Glomerular visceral epithelial cell (primary cell): ENCODE data around the gene SYNGAP1.

Experiments used
- DNase-seq: peaks from one replicate; pipeline ENCODE4 v3.0.0-alpha.2; 2016; ENCODE audit errors: extremely low spot score

Gene SYNGAP1

DNA sequence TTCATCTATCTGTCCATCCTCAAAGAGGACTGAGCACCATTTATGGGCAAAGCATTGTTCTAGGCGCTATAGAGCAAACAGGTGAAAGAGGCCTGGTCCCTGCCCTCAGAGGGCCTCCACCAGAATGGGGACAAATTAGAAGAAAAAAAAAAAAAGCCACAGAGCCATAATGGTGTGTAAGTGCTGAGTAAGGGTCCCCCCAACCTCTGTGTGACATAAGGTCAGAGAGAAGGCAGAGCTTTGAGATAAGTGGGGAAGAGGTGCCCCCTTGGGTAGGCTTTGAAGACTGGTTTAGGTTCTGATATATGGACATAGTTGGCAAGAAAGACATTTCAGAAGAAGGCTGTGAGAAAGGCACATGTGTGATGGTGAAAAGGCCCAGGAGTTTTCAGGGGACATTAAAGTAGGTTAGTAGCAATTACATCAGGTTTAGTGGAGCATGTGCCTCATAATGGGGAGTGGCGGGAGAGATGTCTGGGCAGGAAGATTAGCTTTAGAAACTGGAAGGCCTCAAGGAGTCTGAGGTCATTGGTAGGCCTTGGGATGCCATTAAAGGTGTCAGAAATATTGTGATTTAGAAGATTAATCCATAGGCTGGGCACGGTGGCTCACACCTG, 19.2 kb downstream of the SYNGAP1 start:
- DNase-seq, result no peak

DNA sequence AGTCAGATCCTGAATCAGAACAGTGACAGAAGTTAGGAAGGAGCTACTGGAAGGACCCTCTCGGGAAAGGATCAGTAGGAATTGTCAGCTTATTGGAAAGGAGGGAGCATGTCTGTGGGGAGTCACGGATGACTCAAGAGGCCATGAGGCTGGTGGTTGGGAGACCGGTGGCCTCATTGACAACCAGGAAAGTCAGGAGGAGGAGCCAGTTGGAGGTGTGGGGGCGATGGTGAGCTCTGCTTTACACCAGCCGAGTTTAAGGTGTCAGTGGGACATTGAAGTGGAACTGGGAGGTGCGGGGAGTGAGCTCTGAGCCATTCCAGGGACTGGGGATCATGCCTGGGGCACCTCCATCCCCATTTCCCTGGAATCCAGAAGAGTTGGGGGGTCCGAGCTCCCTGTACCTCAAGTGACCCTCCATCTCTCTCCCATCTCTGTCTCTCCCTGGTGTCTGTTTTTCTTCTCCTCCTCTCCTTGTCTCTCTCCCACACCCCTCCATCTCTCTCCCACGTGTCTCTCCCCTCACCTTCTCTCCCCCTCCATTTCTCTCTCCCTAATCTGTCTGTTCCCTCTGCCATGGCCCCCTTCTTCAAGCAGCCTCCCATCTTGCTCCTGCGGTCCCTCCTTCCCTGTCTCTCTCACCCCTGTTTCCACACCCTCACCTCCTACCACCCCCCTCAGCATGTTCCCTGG, 20.2 kb downstream of the SYNGAP1 start:
- DNase-seq, result no peak

DNA sequence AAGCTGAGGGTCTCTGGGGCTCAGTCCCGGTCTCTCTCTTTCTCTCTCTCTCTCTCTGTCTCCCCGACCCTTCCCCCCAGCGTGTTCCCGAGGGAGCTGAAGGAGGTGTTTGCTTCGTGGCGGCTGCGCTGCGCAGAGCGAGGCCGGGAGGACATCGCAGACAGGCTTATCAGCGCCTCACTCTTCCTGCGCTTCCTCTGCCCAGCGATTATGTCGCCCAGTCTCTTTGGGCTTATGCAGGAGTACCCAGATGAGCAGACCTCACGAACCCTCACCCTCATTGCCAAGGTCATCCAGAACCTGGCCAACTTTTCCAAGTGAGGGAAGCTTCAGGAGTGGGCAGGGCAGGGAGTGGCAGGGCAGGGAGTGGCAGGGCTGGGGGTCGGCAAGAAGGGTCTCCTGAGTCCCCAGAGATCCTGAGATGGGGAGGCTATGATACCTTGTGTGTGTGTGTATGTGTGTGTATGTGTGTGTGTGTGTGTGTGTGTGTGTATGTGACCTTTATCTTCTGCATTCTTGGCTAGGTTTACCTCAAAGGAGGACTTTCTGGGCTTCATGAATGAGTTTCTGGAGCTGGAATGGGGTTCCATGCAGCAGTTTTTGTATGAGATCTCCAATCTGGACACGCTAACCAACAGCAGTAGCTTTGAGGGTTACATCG, 20.9 kb downstream of the SYNGAP1 start:
- no peak for DNase-seq

DNA sequence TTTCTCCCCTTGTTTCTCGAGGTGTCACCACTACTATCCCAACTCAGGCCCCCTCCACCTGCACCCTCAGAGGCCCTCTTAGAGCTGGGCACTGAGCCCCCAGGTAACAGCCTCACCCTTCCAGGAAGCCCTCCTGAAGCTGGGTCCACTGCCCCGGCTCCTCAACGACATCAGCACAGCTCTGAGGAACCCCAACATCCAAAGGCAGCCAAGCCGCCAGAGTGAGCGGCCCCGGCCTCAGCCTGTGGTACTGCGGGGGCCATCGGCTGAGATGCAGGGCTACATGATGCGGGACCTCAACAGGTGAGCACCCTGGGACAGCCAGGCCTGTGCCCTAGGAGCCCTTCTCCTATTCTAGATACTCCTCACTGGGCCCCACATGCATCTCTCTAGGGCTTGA, 21.6 kb downstream of the SYNGAP1 start:
- no peak for DNase-seq

DNA sequence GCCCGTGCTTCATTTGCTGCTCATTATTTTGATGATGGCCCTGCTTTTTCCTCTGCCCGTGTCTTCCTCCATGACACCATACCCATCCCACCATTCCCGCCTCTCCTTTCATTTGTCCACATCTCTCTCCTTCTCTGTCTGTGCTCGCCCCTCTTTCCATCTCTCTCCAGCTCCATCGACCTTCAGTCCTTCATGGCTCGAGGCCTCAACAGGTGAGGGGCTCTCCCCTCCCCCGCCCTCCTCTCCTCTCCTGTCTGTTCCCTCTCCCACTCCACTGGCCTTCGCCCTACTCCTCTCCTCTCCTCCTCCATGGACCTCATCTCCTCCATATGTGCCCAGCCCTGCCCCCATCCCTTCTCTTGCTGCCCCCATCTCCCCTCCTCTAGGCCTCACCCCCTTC, 22.4 kb downstream of the SYNGAP1 start:
- DNase-seq, result no peak

DNA sequence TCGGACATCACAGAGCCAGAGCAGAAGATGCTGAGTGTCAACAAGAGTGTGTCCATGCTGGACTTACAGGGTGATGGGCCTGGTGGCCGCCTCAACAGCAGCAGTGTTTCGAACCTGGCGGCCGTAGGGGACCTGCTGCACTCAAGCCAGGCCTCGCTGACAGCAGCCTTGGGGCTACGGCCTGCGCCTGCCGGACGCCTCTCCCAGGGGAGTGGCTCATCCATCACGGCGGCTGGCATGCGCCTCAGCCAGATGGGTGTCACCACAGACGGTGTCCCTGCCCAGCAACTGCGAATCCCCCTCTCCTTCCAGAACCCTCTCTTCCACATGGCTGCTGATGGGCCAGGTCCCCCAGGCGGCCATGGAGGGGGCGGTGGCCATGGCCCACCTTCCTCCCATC, 23.2 kb downstream of the SYNGAP1 start:
- DNase-seq, result no peak

DNA sequence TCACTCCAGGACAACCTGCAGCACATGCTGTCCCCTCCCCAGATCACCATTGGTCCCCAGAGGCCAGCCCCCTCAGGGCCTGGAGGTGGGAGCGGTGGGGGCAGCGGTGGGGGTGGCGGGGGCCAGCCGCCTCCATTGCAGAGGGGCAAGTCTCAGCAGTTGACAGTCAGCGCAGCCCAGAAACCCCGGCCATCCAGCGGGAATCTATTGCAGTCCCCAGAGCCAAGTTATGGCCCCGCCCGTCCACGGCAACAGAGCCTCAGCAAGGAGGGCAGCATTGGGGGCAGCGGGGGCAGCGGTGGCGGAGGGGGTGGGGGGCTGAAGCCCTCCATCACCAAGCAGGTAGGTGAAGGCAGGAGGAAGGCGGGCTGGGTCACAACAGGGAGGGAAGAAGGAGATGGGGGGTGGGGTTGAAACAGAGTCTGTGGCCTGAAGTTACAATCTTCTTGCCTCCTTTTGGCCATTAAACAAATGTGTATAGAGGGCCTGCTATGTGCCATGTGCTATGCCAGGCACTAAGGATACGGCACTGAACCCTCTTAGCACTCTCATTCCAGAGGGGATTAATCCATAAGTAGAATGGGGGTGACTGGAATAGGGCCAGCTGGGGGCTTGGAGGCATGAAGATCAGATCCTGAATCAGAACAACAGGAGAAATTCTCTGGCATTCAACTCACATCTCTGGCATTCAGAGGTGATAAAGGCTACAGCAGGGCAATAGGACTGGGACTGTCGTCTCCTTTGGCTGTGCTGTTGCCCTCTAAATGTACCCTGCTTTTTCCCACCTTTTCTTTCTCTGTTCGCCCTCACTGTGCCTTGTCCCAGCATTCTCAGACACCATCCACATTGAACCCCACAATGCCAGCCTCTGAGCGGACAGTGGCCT, 24.0 kb downstream of the SYNGAP1 start:
- DNase-seq, result no peak

DNA sequence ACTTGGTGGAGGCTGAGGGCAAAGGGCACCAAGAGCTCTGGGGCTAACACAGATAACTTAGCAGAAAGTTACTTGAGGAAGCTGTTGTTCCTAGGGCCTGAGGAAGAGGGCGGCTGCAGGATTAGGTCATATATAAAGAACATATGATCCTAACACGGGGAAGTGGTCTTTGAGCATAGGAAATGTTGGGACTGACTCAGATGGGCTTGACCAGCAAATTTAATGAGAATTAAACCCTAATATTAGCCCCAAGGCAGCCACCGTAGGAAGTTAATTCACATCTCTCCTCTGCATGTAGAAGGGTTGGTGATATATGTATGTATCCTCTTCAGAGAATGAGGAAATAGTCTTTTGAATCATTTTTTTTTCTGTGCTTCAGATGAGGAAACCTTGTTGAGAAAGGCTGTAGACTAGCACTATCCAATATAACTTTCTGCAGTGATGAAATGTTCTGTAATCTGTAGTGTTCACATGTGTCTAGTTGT, 25.3 kb downstream of the SYNGAP1 start:
- DNase-seq, result no peak

DNA sequence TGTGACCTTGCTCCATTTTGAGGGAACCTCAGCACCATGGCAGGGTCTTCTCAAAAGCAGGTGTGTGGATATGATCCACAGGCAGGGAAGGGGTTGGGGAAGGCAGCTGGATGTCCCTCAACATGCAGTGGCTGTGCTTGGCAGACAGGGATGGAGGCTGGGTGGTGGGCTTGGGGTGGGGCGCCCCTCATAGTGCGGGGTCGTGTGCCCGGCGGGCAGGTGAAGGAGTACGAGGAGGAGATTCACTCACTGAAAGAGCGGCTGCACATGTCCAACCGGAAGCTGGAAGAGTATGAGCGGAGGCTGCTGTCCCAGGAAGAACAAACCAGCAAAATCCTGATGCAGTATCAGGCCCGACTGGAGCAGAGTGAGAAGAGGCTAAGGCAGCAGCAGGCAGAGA, 26.5 kb downstream of the SYNGAP1 start:
- DNase-seq, result no peak

DNA sequence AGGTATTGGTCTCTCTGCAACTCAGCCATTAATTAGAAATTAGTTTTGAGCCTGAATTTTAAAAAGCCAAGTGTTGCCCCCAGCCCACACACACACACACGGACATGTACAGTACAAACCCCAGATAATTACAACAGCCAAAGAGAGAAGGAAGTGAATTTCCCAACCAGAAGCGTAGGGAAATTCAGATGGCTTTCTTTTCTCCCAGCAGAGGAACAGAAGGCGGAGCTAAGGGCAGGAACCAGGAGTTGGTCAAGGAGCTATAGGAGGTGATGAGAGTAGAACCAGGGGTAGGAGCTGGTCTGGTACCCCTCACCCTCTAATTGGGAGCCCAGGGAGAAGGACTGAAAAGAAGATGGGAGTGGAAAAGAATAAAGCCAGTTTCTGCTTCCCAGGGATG, 30.6 kb downstream of the SYNGAP1 start:
- DNase-seq, result no peak

DNA sequence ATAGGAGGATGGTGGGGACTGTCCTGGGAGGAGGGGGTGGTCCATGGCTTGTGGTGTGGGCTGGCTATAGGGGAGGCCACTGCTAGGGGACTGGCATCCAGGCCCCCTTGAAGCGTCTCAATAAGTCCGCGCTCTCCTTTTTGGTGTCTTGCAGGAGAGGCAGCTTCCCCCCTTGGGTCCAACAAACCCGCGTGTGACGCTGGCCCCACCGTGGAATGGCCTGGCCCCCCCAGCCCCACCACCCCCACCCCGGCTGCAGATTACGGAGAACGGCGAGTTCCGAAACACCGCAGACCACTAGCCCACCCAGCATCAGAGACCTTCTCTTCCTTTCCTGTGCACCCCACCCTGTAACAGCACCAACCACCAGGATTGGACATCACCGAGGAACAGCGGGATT, 31.7 kb downstream of the SYNGAP1 start:
- no peak for DNase-seq

DNA sequence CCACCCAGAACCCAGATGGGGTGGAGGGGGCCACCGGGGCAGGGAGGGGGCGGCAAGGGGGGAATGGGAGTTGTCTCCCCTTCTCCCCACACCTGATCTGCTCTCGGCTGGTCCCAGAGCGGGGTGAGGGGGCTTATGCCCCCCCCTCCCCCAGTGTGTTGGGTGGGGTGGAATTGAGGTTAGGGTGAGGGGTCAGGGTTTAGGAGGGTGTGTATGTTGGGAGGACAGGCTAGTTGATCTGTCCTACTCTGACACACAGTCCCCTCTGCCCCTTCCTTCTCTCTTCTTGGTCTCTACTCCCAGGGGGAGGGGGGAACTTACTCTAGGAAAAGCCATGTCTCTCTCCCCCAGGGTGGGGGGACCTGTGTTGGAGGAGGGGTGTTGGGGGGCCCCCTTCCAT, 32.6 kb downstream of the SYNGAP1 start:
- no peak for DNase-seq

DNA sequence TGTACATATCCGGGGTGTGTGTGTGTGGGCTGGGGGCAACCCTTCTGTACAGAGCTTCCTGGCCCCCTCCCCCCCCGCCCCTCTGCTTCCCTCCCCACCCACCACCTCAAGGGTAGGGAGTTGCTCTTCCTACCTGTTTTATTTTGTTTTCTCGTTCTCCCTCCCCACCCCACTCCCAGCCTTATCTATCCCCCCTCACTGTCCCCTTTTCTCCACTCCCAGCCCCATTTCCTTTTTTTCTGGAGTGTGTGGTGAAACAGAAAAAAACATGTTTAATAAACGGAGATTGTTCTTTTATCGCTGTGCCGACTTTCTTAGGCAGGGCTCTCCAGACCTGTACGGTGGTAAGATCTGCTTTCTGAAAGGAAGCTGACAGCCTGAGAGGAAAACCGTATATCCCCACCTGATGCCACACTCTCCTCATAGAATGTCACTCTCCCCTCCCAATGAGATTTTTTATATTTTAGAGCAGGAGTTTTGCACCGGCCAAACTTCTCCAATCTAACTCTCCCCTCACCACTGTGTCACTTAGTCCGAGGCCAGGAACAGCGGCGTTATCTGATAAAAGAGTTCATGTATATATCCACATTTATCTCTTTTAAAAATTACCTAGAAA, 33.6 kb downstream of the SYNGAP1 start:
- DNase-seq, result no peak

DNA sequence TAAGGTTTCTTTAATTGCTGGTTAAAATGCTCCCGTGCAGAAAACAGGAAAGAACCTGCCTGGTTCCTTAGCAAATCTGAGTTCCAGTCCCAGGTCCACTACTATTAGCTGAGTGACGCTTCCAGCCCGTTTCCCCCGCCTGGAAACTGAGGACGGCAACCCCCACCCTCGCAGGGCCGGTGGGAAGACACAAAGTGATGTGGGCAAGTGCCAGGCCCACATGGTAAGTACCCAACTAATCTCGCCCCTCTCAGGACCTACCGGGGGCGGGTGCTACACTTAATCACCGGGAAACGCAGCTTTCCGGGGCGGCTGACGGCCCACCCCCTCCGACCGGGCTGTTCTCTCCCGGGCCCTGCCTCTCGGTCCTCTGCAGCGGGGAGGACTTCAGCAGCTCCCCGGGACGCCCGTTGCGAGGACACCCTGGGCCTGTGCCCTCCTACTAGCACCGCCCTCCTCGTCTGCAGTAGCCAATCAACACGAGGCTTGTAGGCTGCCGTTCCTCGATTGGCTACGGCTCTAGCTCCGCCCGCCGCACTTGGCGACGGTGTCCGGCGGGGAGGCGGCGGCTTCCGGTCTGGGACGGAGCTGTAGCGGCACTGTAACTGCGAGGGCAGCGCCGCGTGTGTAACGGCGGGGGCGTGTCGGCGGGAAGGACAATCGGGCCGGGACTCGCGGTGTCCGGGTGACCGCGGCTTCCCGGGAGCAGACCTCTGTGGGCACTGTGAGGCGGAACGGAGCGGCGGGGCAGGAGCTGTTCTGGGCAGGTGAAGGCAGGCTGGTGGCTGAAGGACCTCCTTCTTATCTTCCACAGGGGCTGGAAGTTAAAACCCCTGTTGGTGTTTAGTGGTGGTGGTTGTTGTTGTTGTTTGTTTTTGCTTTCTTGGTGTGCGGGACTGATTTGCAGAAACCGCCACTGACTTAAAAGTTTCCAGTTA, 34.4 kb downstream of the SYNGAP1 start, which contains the start of gene ZBTB9:
ZBTB9 (plus strand) TSS at position 568 of the 938 bp plus-strand sequence. CDS start 525 bp downstream, outside the sequence.
- peak; percentile 96 for DNase-seq

DNA sequence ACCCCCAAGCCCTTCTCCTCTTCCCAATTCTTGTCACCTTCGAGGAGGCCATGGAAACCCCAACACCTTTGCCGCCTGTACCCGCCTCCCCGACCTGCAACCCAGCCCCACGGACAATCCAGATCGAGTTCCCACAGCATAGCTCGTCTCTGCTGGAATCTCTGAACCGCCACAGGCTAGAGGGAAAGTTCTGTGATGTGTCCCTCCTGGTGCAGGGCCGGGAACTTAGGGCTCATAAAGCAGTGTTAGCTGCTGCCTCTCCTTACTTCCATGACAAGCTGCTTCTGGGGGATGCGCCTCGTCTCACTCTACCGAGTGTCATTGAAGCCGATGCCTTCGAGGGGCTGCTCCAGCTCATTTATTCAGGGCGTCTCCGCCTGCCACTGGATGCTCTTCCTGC, 35.2 kb downstream of the SYNGAP1 start:
- no peak for DNase-seq

DNA sequence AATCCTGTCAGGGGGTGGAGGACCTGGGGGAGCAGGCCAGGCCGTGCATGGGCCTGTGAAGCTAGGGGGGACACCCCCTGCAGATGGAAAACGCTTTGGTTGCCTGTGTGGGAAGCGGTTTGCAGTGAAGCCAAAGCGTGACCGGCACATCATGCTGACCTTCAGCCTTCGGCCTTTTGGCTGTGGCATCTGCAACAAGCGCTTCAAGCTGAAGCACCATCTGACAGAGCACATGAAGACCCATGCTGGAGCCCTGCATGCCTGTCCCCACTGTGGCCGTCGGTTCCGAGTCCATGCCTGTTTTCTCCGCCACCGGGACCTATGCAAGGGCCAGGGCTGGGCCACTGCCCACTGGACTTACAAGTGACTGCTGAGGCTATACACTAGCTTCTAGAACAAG, 36.3 kb downstream of the SYNGAP1 start:
- no peak for DNase-seq

DNA sequence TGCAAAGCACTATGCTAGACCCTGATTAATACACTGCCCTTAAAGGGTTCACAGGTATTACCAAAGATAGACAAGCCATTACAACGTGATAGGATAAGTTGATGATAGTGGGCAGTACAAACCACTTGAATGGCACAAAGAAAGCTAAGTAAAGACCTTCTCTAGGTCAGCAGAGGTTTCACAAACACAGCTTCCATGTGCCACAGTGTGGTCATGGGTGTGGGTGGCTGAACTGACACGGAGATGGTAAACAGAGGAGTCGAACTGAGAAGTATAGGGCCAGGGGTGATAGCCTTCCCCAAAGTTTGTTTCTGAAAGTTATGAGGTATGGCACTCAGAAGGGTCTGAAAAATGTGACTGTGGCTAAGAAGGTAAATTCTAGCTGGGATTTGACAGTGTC, 38.8 kb downstream of the SYNGAP1 start:
- no peak for DNase-seq

DNA sequence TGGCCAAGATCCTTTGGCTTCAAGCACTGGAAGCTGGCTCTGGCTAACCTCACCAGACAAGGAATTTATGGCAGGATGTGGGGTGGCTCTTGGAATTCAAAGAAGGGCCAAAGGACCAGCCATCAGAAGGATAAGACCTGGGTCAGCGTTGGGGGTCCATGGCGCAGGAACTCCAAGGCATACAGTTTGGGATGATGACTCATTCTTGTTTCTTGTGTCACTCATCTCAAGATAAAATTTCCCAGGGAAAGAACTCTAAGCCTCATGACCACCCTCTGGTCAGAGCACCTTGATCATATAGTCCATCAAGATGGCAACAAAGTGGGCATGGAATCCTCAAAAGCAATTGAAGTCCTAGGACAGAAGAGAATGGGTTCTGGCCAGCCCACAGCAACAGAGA, 39.4 kb downstream of the SYNGAP1 start:
- no peak for DNase-seq

DNA sequence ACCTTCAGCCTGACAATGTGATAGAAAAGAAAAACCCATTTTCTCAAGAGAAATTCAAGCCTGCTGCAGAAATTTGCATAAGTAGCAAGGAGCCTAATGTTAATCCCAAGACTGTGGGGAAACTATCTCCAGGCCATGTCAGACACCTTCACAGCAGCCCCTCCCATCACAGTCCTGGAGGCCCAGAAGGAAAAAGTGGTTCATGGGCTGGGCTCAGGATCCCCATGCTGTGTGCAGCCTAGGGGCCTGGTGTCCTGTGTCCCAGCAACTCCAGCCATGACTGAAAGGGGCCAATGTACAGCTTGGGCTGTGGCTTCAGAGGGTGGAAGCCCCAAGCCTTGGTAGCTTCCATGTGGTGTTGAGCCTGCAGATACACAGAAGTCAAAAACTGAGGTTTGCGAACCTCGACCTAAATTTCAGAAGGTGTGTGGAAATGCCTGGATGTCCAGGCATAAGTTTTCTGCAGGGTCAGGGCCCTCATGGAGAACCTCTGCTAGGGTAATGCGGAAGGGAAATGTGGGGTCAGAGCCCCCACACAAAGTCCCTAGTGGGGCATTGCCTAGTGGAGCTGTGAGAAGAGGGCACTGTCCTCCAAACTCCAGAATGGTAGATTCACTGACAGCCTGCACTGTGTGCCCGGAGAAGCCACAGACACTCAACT, 46.3 kb downstream of the SYNGAP1 start:
- no peak for DNase-seq

DNA sequence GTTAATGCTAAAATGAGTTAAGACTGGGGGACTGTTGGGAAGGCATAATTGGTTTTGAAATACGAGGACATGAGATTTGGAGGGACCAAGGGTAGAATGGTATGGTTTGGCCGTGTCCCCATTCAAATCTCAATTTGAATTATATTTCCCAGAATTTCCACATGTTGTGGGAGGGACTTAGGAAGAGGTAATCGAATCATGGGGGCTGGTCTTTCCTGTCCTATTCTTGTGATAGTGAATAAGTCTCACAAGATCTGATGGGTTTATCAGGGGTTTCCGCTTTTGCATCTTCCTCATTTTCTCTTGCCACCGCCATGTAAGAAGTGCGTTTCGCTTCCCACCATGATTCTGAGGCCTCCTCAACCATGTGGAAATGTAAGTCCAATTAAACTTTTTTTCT, 47.2 kb downstream of the SYNGAP1 start:
- DNase-seq, result no peak
